Measurements from ENCODE around the gene B4GALNT2.

- no peak for TF ChIP-seq CTCF (IDR thresholded peaks at IDR 0.05)
- TF ChIP-seq NPAS2 (CRISPR knock-in tag; IDR thresholded peaks at IDR 0.05; ENCODE audit: borderline replicate concordance) = no peak
- TF ChIP-seq FOSB (CRISPR knock-in tag; IDR thresholded peaks at IDR 0.05) = no peak
- no peak for TF ChIP-seq CHD4 (IDR thresholded peaks at IDR 0.05; ENCODE audit: borderline replicate concordance)
- peak; percentile 19 to 59; a peak in 2 of 5 replicates for TF ChIP-seq EP300 (IDR thresholded peaks at IDR 0.05)
- no peak for TF ChIP-seq USF2 (IDR thresholded peaks at IDR 0.05)
- no peak for TF ChIP-seq POLR2A (IDR thresholded peaks at IDR 0.05; ENCODE audit: low read length)
- TF ChIP-seq CBX8 (IDR thresholded peaks at IDR 0.05) = no peak
Measured at GRCh38 chr17:49108318-49108717, 24.3 kb upstream of the B4GALNT2 start.

All from A549 (cell line).